HUES64 (cell line): Measurements from ENCODE around the gene LYZ.

Experiments
- H3K27ac ChIP-seq: 2 replicates; pipeline ENCODE4 v1.7.0; 2013; ENCODE audit warnings: low read depth, low read length, inconsistent platforms
- H3K27me3 ChIP-seq: 2 replicates; pipeline ENCODE4 v1.6.1; 2013; ENCODE audit warnings: mild to moderate bottlenecking, low read length; ENCODE audit not compliant: insufficient read depth
- H3K36me3 ChIP-seq: 2 replicates; pipeline ENCODE4 v1.6.1; 2013; ENCODE audit warnings: mild to moderate bottlenecking, low read length; ENCODE audit not compliant: insufficient read depth
- H3K4me1 ChIP-seq: 2 replicates; pipeline ENCODE4 v1.6.1; 2013; ENCODE audit warnings: mild to moderate bottlenecking, low read length, moderate library complexity; ENCODE audit not compliant: insufficient read depth
- H3K4me3 ChIP-seq: 2 replicates; pipeline ENCODE4 v1.5.1; 2013; ENCODE audit warnings: mild to moderate bottlenecking, low read length, moderate library complexity
- H3K9ac ChIP-seq: 2 replicates; pipeline ENCODE4 v1.6.1; 2013; ENCODE audit warnings: mild to moderate bottlenecking, low read depth, low read length
- H3K9me3 ChIP-seq: 2 replicates; pipeline ENCODE4 v1.6.1; 2013; ENCODE audit warnings: low read depth, low read length; ENCODE audit not compliant: insufficient read depth
- WGBS: fragments of 150-250, 120-280 bp; methylation state at CpG from one replicate; pipeline ENCODE4 v1.1.7; 2013; ENCODE audit warnings: missing lambda C conversion rate; 5-methylcytosine and 5-hydroxymethylcytosine counted together

Gene LYZ

GRCh38 chr12:69389831-69390230, 41.6 kb downstream of the LYZ start:
- WGBS = no CpG with 5 or more reads among the region's 1 CpG

DNA sequence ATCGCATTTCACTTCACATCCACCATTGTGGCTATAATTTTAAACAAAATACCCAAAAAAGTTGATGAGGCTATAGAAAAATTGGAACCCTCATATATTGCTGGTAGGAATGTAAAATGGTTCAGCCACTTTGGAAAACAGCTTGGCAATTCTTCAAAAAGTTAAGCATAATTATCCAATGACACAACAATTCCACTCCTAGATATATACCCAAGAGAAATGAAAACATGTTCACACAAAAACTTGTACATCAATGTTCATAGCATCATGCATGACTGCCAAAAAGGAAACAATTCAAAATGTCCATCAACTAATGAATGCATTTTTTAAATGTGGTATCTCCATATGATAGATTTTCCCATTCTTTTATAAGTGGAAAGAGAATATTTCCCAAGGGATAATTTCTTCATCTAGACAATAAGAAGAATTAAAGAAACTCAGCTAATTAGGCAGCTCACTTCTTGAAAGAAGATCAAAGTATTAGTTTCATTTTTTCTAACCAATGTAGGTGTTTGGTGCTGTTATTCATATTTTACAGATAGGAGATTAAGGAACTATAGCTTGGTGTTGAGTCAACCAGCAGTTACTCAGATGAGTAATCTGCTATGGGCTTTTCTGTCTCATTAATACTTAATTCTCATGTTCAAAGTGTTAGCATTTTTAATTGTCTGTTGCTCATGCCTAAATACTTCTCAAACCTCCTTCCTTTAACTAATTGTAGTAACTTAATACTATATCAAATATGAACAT, 44.2 kb downstream of the LYZ start:
- peaks cover 49% of the 10 kb centered on the region for H3K36me3 ChIP-seq
- H3K27me3 ChIP-seq = no peaks in the 10 kb centered on the region
- H3K4me1 ChIP-seq = no peaks in the 10 kb centered on the region
- no peak overlapping the region for H3K4me3 ChIP-seq
- WGBS = no CpG with 5 or more reads among the region's 1 CpG
- H3K27ac ChIP-seq = no peak overlapping the region
- H3K9ac ChIP-seq = no peak overlapping the region
- peaks cover 4% of the 10 kb centered on the region; the same call in 1 of the 2 replicates for H3K9me3 ChIP-seq

More at GRCh38 chr12:69389831-69390230, 41.6 kb downstream of the LYZ start:
- no peaks in the 10 kb centered on the region for H3K4me1 ChIP-seq
- no peak overlapping the region for H3K27ac ChIP-seq
- H3K9ac ChIP-seq = no peak overlapping the region
- no peaks in the 10 kb centered on the region for H3K9me3 ChIP-seq
- no peak overlapping the region for H3K4me3 ChIP-seq
- no peaks in the 10 kb centered on the region for H3K27me3 ChIP-seq
- H3K36me3 ChIP-seq = peaks cover 45% of the 10 kb centered on the region

DNA sequence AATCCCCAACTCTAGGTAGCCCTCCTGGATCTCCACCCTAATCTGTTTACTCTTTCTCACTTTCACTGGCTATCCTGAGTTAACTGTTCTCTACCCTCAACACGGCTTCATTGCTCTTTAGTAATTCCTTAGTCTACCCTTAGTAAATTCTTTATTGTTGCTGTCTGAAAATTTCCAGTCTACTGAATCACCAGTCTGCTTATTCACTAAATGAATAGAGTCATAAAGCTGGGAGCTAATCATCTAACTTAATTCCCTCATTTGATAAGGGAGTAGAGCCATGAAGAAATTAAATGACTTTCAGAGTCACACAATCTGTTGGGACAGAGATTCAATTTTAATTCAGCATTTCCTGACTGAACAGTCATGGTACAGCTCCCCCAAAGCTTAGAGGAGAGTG, 47.9 kb downstream of the LYZ start:
- Histone ChIP-seq H3K36me3 (peaks cover 33% of the 10 kb centered on the region), H3K27ac (no peak overlapping the region), H3K4me3 (no peak overlapping the region), H3K27me3 (no peaks in the 10 kb centered on the region), H3K9ac (no peak overlapping the region), H3K9me3 (peaks cover 4% of the 10 kb centered on the region; the same call in 1 of the 2 replicates), H3K4me1 (no peaks in the 10 kb centered on the region)
- 92% methylated on average over 1 of the region's 1 CpG for WGBS

DNA sequence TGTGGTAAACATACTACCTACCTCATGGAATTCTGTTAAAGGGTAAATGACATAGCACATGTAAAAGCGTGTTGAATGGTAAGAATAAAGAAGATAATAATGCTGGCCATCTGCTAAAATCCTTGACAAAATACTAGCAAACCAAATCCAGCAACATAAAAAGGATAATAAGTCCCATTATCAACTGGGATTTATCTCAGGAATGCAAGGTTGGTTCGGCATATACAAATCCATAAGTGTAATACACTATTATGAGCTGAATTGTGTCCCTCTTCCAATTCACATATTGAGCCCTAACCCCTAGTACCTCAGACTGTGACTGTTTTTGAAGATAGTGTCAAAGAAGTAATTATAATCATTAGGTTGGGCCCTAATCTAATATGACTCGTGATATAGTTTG, 48.8 kb downstream of the LYZ start:
- H3K27me3 ChIP-seq = no peaks in the 10 kb centered on the region

GRCh38 chr12:69397978-69398377, 49.8 kb downstream of the LYZ start:
- Histone ChIP-seq H3K9me3 (peaks cover 4% of the 10 kb centered on the region; the same call in 1 of the 2 replicates), H3K9ac (no peak overlapping the region), H3K36me3 (peaks cover 19% of the 10 kb centered on the region; the same call in 1 of the 2 replicates), H3K4me1 (no peaks in the 10 kb centered on the region), H3K4me3 (no peak overlapping the region), H3K27ac (no peak overlapping the region), H3K27me3 (no peaks in the 10 kb centered on the region)
- WGBS = 100% methylated on average over 2 of the region's 3 CpGs

More for the DNA sequence above, 48.8 kb downstream of the LYZ start:
- no peak overlapping the region for H3K27ac ChIP-seq
- H3K9me3 ChIP-seq = peaks cover 4% of the 10 kb centered on the region; the same call in 1 of the 2 replicates
- peaks cover 25% of the 10 kb centered on the region for H3K36me3 ChIP-seq
- no peak overlapping the region for H3K4me3 ChIP-seq
- H3K9ac ChIP-seq = no peak overlapping the region
- 100% methylated on average over 2 of the region's 3 CpGs for WGBS
- H3K4me1 ChIP-seq = no peaks in the 10 kb centered on the region

DNA sequence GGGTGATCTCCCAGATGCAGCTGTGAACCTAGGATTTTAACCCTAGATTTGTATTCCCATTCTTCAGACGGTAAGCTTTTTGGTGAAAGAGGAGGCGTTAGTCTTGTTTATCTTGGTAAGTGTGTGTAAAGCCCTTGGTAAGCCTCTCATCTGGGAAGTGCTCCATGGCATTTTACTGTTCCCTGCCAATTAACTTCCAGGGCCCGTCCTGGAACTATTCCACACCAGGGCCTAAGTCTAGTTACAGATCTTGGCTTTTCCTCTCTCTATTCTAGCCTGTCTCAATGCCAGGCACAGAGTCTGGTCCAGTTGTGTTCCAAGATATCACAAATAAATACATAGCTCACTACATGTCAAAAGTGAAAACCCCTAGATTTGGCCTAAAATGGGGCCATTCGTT, 53.8 kb downstream of the LYZ start:
- Histone ChIP-seq H3K4me3 (no peak overlapping the region), H3K4me1 (no peaks in the 10 kb centered on the region), H3K9me3 (peaks cover 4% of the 10 kb centered on the region; the same call in 1 of the 2 replicates), H3K9ac (no peak overlapping the region), H3K27ac (no peak overlapping the region), H3K27me3 (no peaks in the 10 kb centered on the region), H3K36me3 (peaks cover 10% of the 10 kb centered on the region; the same call in 1 of the 2 replicates)
- WGBS = 94% methylated on average over 4 of the region's 4 CpGs
